ENCODE results near the gene FANCE.

GRCh38 chr6:35471836-35472345 is 19.8 kb downstream of the FANCE start:
- TF ChIP-seq CTCF (IDR thresholded peaks at IDR 0.05) (no peak), POLR2A (IDR thresholded peaks at IDR 0.05) (no peak)

Data from body of pancreas (tissue), 4 donors.